GM21447 (cell line): ENCODE measurements around the gene ZXDC.

ENCODE experiments used
- ATAC-seq: cut with Tn5 transposase; IDR thresholded peaks from one replicate; pipeline ENCODE4 v1.9.1; 2021; ENCODE audit not compliant: unreplicated experiment

ZXDC gene

DNA sequence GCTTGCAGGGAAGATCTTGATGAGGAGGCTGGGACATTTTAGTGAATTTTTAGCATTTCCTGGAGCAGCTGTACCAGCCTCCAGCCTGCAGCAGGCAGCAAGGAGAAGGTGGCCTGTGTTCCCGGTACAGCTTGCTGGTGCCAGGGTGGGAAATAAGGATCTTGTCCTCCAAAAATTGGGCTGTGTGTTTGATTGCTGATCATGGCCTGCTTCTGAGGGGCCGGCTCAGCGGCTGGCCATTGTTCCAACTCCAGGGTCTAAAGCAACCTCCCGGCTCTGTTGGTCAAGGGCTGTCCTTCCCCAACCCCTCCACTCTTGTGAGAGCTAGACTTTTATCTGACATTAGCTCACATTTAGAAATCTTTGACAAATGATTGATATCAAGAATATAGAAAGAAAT, 75.9 kb downstream of the ZXDC start:
- no peak for ATAC-seq

DNA sequence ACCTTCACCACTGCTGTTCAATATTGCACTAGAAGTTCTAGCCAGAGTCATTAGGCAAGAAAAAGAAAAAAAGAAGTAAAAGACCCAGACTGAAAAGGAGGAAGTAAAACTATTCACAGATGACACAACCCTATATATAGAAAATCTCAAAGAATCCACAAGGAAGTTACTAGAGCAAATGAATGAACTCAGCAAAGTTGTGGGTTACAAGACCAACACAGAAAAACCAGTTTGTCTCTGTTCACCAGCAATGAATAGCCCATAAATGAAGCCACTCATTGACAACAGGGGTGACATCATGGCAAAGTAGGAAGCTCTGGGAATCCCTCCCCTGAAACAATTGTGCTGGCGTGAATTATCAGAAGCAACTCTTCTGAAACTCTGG, 76.3 kb downstream of the ZXDC start:
- ATAC-seq: peak; percentile 63

- ATAC-seq: no peak
Measured at GRCh38 chr3:126398423-126399350, 77.0 kb downstream of the ZXDC start.

DNA sequence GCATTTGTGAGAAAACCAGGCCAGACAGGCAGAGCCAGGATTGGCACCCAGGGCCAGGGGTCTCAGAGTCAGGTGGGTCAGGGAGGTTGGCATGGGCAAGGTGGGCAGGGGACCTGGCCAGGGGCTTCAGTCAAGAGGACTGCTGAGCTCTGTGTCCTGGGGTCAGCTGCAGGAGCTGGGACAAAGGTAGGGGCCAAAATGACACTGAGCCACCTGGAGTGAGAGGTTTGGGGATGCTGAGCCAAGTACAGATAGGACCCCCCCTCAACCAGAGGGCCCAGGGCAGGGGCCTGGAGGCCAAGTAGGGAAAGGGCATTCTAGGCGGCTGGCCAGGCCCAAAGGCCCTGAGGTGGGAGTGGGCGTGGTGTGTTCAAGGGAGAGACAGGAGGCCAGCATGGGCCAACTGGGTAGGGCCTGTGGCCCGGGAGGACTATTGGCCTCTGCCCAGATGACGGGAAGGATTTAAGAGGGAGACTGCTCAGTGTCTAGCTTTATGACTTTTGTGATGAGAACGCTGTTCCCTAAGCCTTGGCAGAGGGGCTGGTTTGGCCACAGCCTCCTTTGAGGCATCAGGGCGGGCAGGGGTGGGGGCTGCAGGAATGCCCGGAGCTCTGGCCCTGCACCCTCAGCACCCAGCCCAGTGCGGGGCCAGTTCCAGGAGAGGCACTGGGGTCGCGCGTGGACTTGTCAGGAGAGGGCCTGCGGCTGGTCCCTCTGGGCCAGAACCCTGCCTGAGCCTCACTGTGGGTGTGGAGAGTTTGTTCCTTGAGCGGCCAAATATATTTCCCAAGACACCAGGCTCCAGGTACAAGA, 77.9 kb downstream of the ZXDC start:
- no peak for ATAC-seq

DNA sequence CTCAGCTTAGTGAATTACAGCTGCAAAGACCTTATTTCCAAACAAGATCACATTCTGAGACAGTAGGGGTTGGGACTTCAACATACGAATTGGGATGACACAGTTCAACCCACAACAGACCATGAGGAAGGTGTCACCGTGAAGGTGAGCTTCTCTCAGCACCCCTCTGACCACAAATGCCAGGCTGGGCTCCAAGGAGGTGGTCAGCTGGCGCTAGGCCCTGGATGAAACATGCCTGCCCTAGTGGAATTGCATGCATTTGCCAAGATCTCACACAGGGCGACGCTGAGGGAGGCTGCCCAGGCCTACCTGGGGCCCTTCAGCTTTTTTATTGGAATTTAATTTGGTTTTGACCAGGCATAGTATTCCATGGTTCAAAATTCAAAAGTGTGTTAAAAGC, 79.2 kb downstream of the ZXDC start:
- ATAC-seq: no peak

DNA sequence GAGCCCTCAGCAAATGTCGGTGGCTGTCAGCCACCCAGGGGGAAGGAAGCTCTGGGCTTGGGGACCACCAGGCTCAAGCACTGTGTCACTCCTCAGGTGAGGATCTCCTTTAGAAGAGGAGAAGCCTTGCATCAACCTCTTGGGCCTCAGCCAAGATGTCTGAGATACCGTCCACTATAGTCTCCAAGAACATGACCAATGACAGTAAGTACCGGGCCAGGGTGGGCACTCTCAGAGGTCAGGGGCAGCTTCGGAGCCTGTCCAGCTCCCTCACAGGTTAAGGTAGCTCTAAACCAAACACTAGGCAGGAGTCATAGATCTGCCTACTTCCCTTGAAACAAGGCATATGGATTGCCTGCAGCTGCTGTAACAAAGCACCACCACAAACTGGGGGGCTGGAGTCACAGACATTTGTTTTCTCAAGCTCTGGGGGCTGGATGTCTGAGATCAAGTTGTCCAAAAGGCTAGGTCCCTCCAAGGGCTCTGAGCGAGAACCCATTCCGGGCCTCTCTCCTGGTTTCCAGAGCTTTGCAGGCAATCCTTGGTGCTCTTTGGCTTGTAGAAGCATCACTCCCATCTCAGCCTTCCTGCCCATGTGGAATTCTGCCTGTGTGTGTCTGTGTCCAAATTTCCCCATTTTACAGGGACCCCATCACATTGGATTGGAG, 79.7 kb downstream of the ZXDC start:
- no peak for ATAC-seq

DNA sequence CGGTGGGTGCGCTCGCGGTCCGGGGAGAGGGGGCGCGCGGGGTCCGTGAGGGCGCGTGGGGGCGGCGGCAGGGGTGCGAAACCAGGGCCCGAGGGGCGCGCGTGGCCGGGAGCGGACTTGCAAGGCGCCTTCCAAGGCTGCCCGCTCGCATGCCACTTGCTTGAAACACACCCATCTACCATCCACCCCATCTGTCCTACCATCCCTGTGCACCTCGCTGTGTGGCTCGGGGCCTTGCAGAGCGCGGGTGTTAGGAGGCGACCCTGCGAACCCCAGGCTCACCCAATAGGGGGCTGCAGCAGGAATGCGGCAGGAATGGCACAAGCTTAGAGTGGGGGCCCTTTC, 80.7 kb downstream of the ZXDC start:
- ATAC-seq: no peak

DNA sequence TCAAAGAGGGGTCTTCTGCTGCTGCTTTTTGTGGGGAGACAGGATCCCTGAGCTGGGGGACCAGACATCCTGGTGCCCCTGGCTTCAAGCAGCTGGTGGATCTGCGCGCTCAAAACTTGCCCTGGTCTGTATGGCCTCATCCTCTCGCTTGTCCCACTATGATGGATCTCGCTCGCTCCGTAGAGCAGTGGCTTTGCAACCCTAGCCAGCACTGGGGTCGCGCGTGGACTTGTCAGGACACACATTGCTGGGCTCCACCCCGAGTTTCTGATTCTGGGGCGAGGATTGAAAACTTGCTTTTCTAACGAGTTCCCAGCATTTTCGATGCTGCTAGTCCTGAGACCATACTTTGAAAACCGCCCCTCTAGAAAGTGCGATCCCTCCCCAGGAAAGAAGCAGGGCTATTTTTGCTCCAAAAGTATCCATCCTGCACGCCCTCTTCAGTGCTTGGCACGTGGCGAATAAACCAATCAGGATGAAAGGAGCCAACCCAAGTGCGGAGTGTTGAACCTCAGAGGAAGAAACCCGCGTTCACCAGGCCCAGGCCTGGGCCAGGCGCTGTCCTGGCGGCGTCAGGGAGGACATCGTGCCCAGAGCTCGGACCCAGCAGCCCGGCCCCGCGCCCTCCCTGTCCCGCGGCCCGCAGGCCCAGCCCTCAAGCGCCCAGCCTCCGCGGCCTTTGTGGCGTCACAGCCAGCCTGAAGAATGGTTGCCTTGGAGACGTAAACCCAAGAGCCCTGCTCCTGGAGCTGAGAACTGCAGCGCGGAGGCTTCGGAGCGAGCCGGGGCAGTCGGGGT, 81.3 kb downstream of the ZXDC start, which contains the start of gene CFAP100:
CFAP100 (plus strand) TSS at position 731 of the 798 bp plus-strand sequence. CDS start 1,092 bp downstream, outside the sequence.
- ATAC-seq: no peak

- no peak for ATAC-seq
Measured at GRCh38 chr3:126393563-126393962, 82.1 kb downstream of the ZXDC start.

- no peak for ATAC-seq
Measured at GRCh38 chr3:126392246-126392645, 83.4 kb downstream of the ZXDC start.

DNA sequence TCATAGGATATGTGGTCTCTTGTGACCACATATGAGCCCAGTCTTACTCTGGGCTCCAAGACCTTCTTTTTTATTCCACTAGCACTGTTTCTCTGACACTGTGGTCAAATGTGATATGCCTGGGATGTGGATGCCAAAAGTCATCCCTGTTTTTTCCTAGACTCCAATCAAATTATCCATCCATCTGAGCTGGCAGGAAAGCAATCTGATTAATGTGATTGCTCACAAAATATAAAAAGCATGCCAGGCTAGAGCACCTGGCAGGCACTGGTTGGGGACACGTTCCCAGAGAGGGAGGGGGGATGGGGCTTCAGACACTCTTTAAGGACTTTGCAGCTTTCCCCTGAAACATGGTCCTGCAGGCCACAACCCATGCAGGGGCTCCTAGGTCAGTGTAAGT, 84.1 kb downstream of the ZXDC start:
- no peak for ATAC-seq

- no peak for ATAC-seq
Measured at GRCh38 chr3:126390751-126391150, 84.9 kb downstream of the ZXDC start.

GRCh38 chr3:126390201-126390600, 85.5 kb downstream of the ZXDC start:
- no peak for ATAC-seq

- ATAC-seq: no peak
Measured at GRCh38 chr3:126389794-126390146, 85.9 kb downstream of the ZXDC start.

- peak; percentile 74 for ATAC-seq
Measured at GRCh38 chr3:126389112-126389793, 86.4 kb downstream of the ZXDC start.
